HG03066 (cell line): ENCODE data around the gene NPIPB9.
A peak's percentile ranks its signal among the peaks of the same experiment; 100 is the strongest.
"Not testable (repeated sequence)": the region's sequence is repeated elsewhere in the genome, so short reads cannot be mapped to it uniquely, and the experiment has no call there.

Source experiments
- ATAC-seq: cut with Tn5 transposase; IDR thresholded peaks from one replicate; pipeline ENCODE4 v1.9.1; 2021; ENCODE audit warnings: low read depth; ENCODE audit not compliant: unreplicated experiment

Gene NPIPB9

GRCh38 chr16:28751487-28751886 is at the start of gene NPIPB9:
NPIPB9 (plus strand) TSS chr16:28751787.
- not testable (repeated sequence) for ATAC-seq

GRCh38 chr16:28704246-28704645 is 47.3 kb upstream of the NPIPB9 start:
- not testable (repeated sequence) for ATAC-seq

GRCh38 chr16:28711220-28712083 is 40.1 kb upstream of the NPIPB9 start, which contains the start of gene EIF3C:
EIF3C (plus strand) TSS chr16:28711464; CDS start chr16:28711687, 223 bp downstream.
- ATAC-seq: peak; percentile 98

GRCh38 chr16:28722852-28723650 is 28.5 kb upstream of the NPIPB9 start:
- not testable (repeated sequence) for ATAC-seq

GRCh38 chr16:28731253-28731652 is 20.3 kb upstream of the NPIPB9 start:
- ATAC-seq: not testable (repeated sequence)

- ATAC-seq: not testable (repeated sequence)
Observed at GRCh38 chr16:28732455-28733124, 19.0 kb upstream of the NPIPB9 start.

- not testable (repeated sequence) for ATAC-seq
Observed at GRCh38 chr16:28739787-28740186, 11.8 kb upstream of the NPIPB9 start.

GRCh38 chr16:28740631-28741030 is 11.0 kb upstream of the NPIPB9 start:
- not testable (repeated sequence) for ATAC-seq

- not testable (repeated sequence) for ATAC-seq
Observed at GRCh38 chr16:28741295-28741694, 10.3 kb upstream of the NPIPB9 start.

GRCh38 chr16:28746618-28747350 is 4.8 kb upstream of the NPIPB9 start:
- ATAC-seq: not testable (repeated sequence)

- not testable (repeated sequence) for ATAC-seq
Observed at GRCh38 chr16:28749997-28750465, 1.6 kb upstream of the NPIPB9 start.

- ATAC-seq: not testable (repeated sequence)
Observed at GRCh38 chr16:28750469-28751067, 1.0 kb upstream of the NPIPB9 start.

- not testable (repeated sequence) for ATAC-seq
Observed at GRCh38 chr16:28781697-28782096, 30.1 kb downstream of the NPIPB9 start.

- ATAC-seq: not testable (repeated sequence)
Observed at GRCh38 chr16:28782357-28782756, 30.8 kb downstream of the NPIPB9 start.

GRCh38 chr16:28802235-28803019 is 50.8 kb downstream of the NPIPB9 start:
- not testable (repeated sequence) for ATAC-seq

- not testable (repeated sequence) for ATAC-seq
Observed at GRCh38 chr16:28807445-28808120, 56.0 kb downstream of the NPIPB9 start.

- no peak for ATAC-seq
Observed at GRCh38 chr16:28820016-28820415, 68.4 kb downstream of the NPIPB9 start.

GRCh38 chr16:28820546-28820945 is 69.0 kb downstream of the NPIPB9 start:
- ATAC-seq: not testable (repeated sequence)
